Measurements from ENCODE around the gene ME3.

DNA sequence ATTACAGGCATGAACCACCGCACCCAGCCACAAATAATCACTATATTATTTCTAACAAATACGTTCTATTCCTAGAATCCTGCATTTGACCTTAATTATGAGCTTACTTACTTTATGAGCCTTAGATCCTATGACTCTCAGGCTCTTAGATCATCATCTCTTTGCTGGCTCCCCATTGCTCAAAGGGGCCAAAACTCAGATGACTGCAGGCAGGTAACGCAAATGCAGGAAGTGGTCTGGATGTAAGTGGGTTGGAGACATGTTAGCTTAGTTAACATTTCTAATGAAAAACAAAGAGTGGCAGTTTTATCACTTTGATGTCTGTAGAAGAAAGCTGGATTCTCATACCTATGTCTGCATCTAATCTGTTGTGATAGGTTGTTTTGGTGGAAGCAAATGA, 274.3 kb downstream of the ME3 start:
- TF ChIP-seq ZNF274 (IDR thresholded peaks at IDR 0.05; ENCODE audit: low read depth, low read length) = no peak
- TF ChIP-seq YY1 (IDR thresholded peaks at IDR 0.05; ENCODE audit: insufficient read depth, insufficient read length) = no peak
